Measurements from ENCODE around the gene RTP4. TPM values are rescaled to one million over a fixed set of nuclear protein-coding genes. Genes with fewer than 3 reads are reported as not detected.

Gene RTP4
- total and polyA plus RNA-seq, 9 of the 15 experiments (the other 6 are each of a cell fraction or from before 2014, with no cell fraction given), result 0.06 to 0.17 TPM; not detected in 7

GRCh38 chr3:187319699-187320302 lies 48.4 kb upstream of the RTP4 start:
- Histone ChIP-seq H3K27me3 (ENCODE audit: control insufficient read depth in 2 of 2, insufficient read depth in 2 of 2, low read length in 2 of 2) (no peaks in the 10 kb centered on the region; a peak in 1 of 5 replicates), H3K4me1 (replicated peaks in 1 of 2; ENCODE audit: control insufficient read depth in 2 of 2, insufficient read depth in 2 of 2, low read length in 2 of 2) (no peaks in the 10 kb centered on the region; a peak in 1 of 5 replicates), H3K79me2 (ENCODE audit: control insufficient read depth, insufficient read depth, low read length) (no peaks in the 10 kb centered on the region), H2AFZ (ENCODE audit: low read depth, low read length) (no peak overlapping the region), H3K4me3 (no peak overlapping the region), H3K9me1 (ENCODE audit: control insufficient read depth, insufficient read depth, low read length) (no peaks in the 10 kb centered on the region), H3K9me3 (replicated peaks; ENCODE audit: control insufficient read depth, insufficient read depth, low read depth, low read length) (no peaks in the 10 kb centered on the region), H3K27ac (ENCODE audit: extremely low read depth, low read depth, low read length) (no peak overlapping the region), H3K4me2 (ENCODE audit: insufficient read depth, low read length) (no peak overlapping the region), H3K9ac (ENCODE audit: insufficient read depth in 1 of 2, low read depth in 2 of 2, low read length in 2 of 2) (no peak overlapping the region), H4K20me1 (replicated peaks; ENCODE audit: control insufficient read depth, insufficient read depth, low read length) (no peaks in the 10 kb centered on the region), H3K36me3 (ENCODE audit: control insufficient read depth, insufficient read depth, low read length) (no peaks in the 10 kb centered on the region)
- intact Hi-C loops (cut with micrococcal nuclease), result loop anchor here (1.0 to 10.0 kb wide), 6 partner anchors 100 to 1638 kb away; no protein-coding TSS in a partner anchor
- peak; percentile 61 to 67 (median 62) for DNase-seq (ENCODE audit: extremely low read depth in 1 of 4, low spot score in 3 of 4)
- BruUV-seq (replicated peaks), result no TSS peak
- CTCF ChIA-PET (ENCODE audit: low intra/inter-chr PET ratio), result interaction anchor here (0.5 to 6.0 kb wide), 7 partner anchors 99 to 1635 kb away, joined by 3 to 147 read pairs (median 8); no protein-coding TSS in a partner anchor
- WGBS (ENCODE audit: insufficient coverage, low coverage, missing lambda C conversion rate), result 1% methylated on average over 7 of the region's 7 CpGs
- ATAC-seq, result peak; percentile 97
- POLR2A ChIA-PET, result interaction anchor here (0.5 to 2.9 kb wide), 6 partner anchors 13 to 359 kb away, joined by 3 to 15 read pairs (median 3); no protein-coding TSS in a partner anchor
- in situ Hi-C loops (cut with MboI), result loop anchor here (5.0 kb wide), 1 partner anchor 358 kb away; no protein-coding TSS in a partner anchor
- FAIRE-seq, result peak; percentile 78
- TF ChIP-seq ZZZ3 (IDR thresholded peaks at IDR 0.05) (no peak), CUX1 (CRISPR knock-in tag; IDR thresholded peaks at IDR 0.05) (no peak), CGGBP1 (CRISPR knock-in tag; IDR thresholded peaks at IDR 0.05) (no peak), HDAC6 (IDR thresholded peaks at IDR 0.05; ENCODE audit: low read depth, low read length) (no peak), SMC3 (conservative IDR thresholded peaks at IDR 0.05; ENCODE audit: insufficient read depth, low read depth, low read length) (peak; percentile 71; the same call in 1 of the 2 replicates), MEF2D (tag; conservative IDR thresholded peaks at IDR 0.05; ENCODE audit: low read depth) (no peak), ZFPM2 (CRISPR knock-in tag; IDR thresholded peaks at IDR 0.05) (no peak), NFRKB (IDR thresholded peaks at IDR 0.05; ENCODE audit: low read depth) (no peak), DPF2 (IDR thresholded peaks at IDR 0.05) (no peak), CAMTA2 (CRISPR knock-in tag; conservative IDR thresholded peaks at IDR 0.05) (no peak), THRA (IDR thresholded peaks at IDR 0.05) (no peak), RBM25 (IDR thresholded peaks at IDR 0.05; ENCODE audit: low read depth, low read length, severe bottlenecking) (no peak), NBN (IDR thresholded peaks at IDR 0.05; ENCODE audit: low read depth) (no peak), ZNF696 (CRISPR knock-in tag; conservative IDR thresholded peaks at IDR 0.05) (no peak), THAP7 (CRISPR knock-in tag; IDR thresholded peaks at IDR 0.05) (no peak), KLF13 (tag; IDR thresholded peaks at IDR 0.05; ENCODE audit: borderline replicate concordance, low read depth) (no peak)
